Measurements from ENCODE around the gene PSD4.

Gene PSD4

DNA sequence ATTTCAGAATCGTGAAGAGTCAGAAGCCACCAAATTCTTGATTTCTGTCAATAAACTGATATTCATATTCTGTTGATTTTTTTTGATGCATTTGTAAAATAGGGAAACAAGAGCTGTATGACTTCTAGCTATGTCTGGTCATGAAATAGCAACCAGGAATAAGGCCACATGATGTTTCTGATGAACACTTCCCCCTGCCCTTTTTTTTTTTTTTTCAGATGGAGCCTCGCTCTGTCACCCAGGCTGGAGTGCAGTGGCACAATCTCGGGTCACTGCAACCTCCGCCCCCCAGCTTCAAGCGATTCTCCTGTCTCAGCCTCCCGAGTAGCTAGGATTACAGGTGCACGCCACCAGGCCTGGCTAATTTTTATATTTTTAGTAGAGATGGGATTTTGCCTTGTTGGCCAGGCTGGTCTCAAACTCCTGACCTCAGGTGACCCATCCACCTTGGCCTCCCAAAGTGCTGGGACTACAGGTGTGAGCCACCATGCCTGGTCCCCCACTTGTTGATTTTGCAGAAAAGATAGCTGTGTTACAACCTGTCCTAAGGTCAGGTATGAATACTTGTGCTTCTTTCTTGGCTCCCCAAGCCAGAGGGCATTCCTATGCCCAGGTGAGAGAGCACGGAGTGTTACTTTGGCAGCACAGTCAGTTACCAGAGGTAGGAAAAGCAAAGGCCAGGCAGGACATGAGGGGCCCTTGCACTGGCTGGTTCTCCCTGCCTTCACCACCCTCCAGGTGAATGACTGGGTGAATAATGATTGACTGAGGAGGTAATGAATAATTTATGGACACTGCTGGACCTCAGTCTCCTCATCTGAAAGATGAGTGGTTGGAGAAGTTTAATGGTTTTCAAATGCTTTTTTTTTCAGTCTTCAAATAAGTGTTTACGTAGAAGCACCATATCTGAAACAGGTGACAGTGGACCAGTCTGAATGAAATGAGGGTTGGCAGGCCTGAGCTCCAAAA lies 65.4 kb downstream of the PSD4 start:
- DNase-seq (ENCODE audit: low read depth in 3 of 3) = no peak

DNA sequence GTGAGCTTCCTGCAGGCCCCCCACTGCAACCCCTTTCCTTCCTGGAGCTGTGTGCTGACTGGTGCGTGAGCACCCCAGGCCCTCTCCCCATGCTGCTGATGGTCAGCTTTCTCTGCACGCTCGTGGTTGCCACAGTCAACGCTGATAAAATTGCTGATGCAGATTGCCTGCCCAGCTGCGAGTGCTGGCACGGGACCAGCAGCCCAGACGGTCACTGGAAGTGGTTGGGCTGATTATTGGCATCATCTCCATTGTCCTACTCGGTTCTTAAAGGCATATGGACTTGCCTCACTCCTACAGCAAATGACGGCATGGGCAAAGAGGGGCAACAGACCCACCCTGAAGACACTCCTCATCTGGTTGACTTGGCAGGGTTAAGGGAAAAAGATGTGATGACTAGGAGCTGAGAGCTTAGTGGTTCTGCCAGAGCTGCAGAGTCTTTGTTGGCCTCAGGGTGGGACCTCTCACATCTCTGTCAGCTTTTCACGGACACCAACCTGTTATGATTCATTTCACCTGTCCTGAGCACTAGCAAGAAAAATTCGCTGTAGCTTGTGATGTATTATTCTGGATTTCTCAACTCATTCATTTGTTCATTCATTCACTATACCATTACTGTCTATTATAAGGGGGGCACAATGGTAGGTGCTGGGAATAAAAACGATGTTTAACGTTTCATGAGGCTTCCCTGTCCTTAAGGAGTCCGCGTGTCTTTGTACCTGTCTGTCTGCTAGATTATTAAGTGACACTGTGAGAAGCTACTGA lies 66.6 kb downstream of the PSD4 start:
- no peak for DNase-seq (ENCODE audit: low read depth in 3 of 3)

- DNase-seq (ENCODE audit: low read depth in 3 of 3) = peak in 1 of 3 experiments; percentile 31
These were observed 67.4 kb downstream of the PSD4 start for GRCh38 chr2:113240915-113241911.

DNA sequence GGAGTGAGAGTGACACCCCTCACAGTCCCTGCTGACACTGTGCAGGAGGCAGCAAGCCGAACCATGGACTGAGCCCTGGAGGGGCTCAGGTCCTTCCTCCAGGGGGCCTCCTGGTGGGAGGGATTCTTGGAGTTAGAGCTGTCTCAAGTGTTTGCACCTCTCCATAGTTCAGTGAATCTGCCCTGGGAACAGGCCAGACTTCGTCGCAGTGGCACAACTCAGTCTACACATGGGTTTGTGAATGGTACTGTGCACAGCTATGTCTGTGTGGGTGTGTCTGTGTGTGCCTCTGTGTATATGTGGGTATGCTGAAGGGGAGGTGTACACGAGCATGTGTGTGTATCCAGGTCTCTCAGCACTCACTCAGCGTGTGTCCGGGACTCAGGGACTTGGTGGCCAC lies 68.6 kb downstream of the PSD4 start:
- DNase-seq (ENCODE audit: low read depth in 3 of 3) = no peak

DNA sequence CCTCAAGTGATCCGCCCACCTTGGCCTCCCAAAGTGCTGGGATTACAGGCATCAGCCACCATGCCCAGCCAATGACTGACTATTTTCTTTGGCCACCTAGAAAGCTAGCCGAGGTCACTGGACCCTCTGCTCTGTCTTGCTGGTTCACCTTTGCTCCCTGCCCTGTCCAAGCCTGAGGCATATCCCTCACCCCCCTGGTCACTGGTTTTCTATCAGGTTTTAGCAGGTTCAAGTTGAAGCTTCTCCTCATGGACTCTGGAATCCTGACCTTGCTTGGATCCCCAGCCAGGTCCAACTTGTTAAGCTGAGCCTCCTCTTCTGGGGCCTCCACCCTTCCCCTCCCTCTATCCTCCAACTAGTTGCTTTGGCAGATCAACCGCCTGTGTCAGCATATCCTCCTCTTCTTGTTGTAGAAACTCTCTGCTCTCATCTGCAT lies 71.5 kb downstream of the PSD4 start:
- DNase-seq (ENCODE audit: low read depth in 3 of 3) = no peak

DNA sequence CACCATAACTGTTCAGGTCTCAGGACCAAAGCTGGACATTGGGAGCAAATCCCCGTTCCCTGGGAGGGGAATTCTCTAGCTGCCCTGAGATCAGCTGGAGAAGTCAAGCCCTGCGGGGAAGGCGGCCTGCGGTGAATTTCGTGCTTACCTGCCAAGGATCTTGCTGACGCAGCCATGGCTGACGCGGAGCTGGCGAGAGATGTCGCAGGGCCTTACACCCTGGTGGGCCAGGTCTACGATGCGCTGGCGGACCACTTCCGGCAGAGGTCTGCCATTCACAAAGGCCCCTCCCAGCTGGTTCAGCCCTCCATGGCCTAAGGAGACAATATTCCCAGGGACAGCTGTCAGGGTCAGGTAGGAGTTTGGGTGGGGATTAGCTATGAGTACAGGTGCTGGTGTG lies 72.8 kb downstream of the PSD4 start:
- no peak for DNase-seq (ENCODE audit: low read depth in 3 of 3)

DNA sequence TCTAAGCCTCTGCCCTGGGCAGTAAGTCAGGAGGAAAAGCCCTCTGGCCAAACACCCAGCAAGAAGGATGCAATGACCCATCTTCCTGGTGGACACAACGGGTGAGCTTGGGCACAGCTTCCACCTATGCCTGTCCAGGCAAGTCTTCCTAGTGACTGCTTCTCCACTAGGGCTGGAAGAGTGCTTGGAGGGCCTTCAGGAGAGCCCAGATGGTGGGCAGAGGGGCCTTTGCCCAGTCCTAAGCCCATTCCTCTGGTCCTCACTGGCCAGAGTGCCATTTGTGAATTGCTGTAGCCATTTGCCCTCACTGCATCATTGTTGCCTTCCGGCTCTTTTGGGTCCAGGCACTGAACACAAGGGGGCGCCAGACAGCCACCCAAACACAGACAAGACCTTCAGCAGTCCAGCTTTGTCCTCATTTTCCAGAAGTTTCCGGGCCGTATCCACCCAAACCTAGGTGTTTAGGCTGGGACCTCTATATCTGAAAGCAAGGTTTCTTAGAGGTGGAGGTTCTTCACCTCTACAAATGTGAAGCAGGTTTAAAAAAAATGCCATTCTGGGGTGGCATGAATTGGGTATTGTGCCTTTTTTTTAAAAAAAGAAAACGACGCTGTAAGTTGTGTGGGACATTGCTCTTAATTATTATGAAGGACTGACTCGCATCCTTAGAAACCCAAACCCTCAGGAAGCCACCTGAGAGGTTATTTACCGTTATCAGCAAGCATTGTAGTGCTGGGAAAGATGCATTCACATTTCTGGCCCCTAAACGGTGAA lies 75.4 kb downstream of the PSD4 start:
- DNase-seq (ENCODE audit: low read depth in 3 of 3) = peak; percentile 47 to 62 (median 60)

GRCh38 chr2:113251118-113251517 lies 77.3 kb downstream of the PSD4 start:
- DNase-seq (ENCODE audit: low read depth in 3 of 3) = no peak

- no peak for DNase-seq (ENCODE audit: low read depth in 3 of 3)
These were observed 78.3 kb downstream of the PSD4 start for GRCh38 chr2:113252047-113252590.

DNA sequence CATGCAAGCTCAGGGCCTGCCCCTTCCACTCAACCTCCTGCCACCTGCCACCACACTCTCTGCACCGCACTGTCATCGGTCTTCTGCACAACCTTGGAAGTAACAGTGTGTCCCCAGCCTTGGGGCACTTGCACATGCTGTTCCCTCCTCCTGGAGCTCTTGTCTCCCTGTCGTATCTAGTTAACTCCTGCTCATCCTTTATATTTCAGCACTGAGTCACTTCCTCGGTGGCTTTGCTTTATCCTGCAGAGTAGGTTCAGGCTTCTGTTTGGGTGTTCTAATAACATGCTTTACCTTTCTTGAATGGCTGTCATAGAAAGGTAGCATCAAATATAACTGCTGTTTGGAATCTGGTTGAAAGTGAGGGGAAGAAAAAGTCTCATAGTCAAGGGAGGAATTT lies 79.7 kb downstream of the PSD4 start:
- no peak for DNase-seq (ENCODE audit: low read depth in 3 of 3)

DNA sequence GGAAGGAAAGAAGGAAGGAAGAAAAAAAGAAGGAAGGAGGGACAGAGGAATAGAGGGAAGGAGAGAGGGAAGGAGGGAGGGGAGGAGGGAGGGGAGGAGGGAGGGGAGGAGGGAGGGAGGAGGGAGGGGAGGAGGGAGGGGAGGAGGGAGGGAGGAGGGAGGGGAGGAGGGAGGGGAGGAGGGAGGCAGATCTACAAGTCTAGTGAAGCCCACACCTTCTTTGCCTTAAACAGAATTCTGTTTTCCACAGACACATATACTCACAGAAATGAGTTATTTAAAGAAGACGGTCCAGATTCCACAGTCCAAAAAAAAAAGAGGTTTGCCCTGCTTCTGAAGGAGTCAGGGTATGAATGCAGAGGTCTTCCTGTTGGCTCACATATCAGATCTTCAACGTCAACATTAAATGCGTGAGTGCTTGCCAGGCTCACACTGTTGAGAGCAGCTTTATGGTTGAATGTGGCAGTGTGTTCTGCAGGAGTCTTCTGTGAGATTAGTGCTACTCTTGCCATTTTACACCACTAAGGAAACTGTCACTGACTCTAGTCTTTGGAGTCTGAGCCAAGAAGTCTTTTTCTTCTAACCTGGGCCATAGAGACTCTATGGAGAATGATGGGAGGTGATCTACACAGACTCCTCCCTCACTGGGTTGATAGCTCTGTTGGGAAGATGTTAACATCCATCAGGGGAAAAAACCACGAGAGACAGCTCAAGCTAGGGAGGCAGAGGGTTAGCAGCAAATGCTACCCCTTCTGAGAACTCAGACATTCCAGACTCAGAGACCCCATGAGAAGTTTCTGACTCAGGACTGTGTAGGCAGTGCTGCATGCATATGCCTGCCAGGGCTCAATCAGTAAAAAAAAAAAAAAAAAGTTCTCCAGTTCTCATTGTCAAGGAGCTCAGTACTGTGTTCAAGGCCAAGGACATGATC lies 81.6 kb downstream of the PSD4 start:
- no peak for DNase-seq (ENCODE audit: low read depth in 3 of 3)

DNA sequence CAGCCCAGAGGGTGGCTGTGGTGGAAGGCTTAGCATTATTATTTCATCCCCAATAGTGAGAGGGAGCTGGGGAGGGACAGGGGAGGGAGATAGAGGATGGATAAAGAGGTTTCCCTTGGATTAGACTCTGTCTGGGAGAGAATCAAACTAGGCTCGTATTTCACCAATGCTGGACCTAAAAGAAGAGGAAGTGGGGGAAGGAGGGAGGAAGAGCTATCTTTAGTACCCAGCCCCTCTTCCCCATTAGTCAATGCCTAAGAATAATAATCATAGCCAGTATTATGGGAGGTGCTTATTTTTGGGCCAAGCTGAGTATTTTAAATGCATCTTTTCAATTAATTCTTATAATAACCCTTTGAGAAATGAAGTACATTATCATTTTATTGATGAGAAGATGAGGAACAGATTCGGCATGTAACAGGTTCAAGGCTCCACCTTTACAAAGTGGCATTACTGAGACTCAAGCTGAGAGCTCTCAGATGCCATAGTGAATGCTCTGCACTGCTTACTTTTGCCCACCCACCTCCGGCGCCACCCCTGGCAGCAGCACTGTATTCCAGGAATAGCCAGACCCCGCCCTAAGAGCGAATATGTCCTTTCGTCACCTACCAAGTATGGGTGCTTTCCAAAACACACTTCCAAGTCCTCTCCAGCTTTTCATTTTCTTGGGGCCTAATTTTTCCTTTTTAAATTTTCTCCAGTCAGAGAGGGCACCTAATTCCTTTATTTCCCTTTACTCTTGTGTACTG lies 83.9 kb downstream of the PSD4 start:
- no peak for DNase-seq (ENCODE audit: low read depth in 3 of 3)

DNA sequence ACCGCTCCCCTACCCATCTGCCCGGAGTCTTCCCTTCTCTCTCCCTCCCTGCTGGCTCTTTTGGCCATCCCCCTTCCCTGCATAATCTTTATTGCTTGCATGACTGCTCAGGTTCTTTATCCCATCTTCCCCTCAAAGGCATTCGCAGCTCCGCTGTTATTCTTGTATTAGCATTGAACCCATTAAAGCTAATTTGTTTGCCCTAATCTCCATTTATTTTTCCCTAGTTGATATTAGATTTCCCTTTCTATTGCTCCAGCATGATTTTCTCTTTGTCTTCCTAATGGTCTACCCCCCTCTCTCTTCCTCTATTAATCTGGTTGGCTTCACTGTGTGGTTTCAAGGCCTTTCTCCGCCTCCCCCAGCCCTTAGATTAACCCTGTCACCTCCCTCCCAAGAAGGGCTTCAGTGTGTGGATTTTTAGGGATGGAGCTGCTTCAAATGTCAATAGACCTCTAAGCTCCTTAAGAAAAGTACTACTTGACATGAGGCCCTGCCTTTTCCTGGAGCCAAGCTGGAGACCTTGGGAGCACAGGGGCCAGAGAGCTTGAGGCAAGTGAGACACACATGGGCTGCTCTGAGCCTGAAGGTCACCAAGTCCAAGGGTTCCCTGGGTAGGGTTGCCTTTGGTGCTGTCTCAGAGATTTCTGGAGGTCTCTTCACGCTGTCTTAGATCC lies 84.8 kb downstream of the PSD4 start:
- DNase-seq (ENCODE audit: low read depth in 3 of 3) = no peak

Measured in stimulated activated CD4-positive, alpha-beta T cell treated with anti-CD3 and anti-CD28 coated beads, TNF-alpha, amount 100 ng/mL, for 4 hours (primary cell).